GM21390 (cell line): Measurements from ENCODE around the gene SPTBN5.

Experiments
- ATAC-seq: cut with Tn5 transposase; IDR thresholded peaks from one replicate; pipeline ENCODE4 v1.9.1; 2021; ENCODE audit not compliant: unreplicated experiment

SPTBN5 gene

DNA sequence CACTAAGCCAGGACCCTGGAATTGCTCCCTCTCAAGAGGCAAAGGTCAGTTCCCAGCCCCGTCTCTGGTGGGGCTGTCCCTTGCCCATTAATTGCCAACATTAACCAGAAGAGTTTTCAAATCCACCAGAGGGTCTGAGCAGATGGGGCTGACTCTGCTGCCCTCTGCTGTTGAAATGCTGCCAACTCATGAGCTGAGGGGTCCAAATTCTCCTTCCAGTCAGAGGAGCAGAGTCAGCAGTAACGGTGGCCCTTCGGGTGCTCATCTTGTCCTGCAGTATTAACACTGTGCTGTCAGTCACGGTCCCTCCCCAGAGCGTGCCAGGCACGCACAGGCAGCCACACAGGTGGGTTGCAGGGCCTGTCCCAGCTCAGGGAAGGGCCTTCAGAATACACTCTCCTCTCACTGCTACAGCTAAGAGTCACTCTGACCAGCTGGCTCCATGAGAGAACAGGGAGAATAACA is 10.7 kb upstream of the SPTBN5 start:
- no peak for ATAC-seq

GRCh38 chr15:41903782-41904181 is 9.9 kb upstream of the SPTBN5 start:
- no peak for ATAC-seq

GRCh38 chr15:41901431-41901830 is 7.6 kb upstream of the SPTBN5 start:
- ATAC-seq: no peak

GRCh38 chr15:41900526-41901380 is 6.9 kb upstream of the SPTBN5 start:
- no peak for ATAC-seq

DNA sequence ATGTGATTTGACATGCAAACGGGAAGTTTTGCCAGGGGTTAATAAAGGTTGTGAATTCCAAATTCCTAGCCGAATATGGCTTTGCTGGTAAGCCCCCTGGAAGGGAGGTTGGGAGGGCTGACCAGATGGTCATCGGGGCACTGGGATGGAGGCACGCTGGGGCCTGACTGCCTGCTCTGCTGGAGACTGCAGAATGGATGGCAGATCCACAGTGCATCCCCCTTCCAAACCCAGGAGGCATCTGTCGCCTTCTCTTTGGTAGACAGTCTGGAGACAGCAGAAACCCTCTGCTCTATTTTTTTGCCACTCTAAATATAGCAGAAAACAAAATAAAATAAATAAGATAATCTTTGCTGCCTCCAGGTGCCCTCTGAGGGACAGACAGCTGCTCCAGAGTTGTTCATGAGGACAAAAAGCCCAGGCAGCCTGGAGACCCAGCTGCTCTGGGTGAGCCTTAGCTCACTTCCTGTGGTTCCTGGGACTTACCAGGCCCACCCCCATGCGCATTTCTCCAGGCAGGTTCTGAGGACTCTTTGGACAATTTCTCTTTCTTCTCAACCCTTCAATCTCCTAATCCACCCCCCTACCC is 6.1 kb upstream of the SPTBN5 start:
- no peak for ATAC-seq

GRCh38 chr15:41897363-41897799 is 3.5 kb upstream of the SPTBN5 start:
- no peak for ATAC-seq

- ATAC-seq: no peak
These were observed 2.7 kb upstream of the SPTBN5 start for GRCh38 chr15:41896566-41896965.

DNA sequence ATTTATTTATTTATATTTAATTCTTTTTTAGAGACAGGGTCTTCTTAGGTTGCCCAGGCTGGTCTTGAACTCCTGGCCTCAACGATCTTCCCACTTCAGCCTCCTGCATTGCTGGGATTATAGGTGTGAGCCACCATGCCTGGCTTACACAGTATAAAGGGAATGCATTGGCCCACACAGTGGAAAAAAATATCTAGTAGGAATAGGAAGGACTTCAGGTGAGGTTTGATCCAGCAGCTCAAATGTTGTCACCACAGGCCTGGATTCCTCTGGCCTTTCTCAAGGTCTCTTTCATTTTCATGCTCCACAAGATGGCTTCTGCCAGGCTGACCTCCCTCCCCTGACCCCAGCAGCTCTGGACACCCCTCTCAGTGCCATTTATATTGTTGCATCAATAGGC is 2.1 kb upstream of the SPTBN5 start:
- ATAC-seq: no peak

DNA sequence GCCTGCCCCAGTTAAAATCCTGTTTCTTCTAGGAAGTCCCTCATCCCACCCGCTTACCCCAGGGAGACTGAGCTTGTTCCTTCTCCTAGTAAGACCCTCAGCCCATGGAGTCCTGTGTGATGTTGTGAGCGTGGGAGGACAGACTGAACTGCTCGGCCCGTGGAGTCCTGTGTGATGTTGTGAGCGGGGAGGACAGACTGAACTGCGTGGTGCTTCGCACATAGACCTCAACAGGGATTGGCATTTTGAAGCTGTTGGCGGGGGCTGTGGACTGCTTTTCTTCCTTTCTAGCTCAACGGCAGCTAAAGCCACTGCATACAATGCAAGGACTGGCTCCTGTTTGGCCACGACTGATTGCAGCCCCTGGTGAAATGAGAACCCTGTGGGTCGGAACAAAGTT is 1.6 kb upstream of the SPTBN5 start:
- no peak for ATAC-seq

DNA sequence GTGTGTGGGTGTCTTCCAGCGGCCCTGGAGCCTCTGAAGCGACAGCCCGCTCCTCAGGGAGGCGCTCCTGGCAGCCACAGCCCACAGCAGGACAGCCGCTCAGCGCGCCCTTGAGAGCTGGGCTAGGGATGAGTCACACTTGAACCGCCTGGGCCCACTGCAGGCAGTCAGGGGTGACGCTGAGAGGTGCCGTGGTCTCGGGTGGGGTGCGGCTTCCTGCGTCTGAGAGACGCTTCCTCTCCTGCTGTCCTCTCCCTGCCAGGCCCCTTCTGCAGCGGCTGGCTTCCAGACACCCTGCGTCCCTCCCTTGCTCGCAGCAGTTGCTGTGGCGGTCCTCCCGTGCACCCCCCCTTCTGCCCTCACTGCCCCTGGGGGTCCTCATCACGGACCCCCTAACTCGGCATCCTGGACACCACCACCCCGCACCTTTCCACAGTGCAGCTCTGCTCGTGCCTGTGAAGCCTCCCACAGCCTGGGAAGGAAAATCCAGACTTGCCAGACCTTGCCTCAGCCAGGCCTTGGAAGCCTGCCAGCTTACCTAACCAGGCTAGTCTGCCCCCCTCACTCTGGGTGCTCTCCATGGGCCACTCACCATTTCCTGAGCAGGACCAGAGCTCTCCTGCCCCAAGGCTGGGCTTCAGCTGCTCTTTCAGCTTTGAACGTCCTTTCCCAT is 1.1 kb upstream of the SPTBN5 start:
- peak; percentile 88 for ATAC-seq

DNA sequence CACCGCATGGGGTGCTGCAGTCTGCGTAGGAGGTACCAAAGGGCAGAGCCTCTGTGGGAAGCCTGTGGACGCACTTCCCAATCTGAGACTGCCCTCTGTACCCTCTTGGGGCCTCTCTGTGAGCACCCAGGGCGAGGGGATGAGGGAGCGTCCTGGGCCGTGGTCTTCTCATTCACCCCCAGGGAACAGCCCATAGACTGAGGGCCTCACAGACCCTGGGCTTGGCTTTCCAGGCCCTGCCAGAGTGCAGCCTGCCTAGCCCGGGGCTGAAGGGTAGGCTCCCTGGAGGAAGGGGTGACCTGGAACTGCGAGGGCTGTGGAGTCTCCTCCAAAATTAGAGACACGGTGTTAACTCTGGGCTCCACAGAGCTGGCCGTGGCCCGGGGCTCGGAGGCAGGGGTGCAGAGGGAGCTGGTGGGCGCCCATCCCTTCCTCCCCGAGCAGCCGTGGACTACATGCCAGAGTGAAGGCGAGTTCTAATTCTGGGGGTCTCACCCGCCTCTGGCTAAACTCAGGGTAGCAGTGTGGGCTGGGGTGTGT is 468 bp upstream of the SPTBN5 start:
- no peak for ATAC-seq

DNA sequence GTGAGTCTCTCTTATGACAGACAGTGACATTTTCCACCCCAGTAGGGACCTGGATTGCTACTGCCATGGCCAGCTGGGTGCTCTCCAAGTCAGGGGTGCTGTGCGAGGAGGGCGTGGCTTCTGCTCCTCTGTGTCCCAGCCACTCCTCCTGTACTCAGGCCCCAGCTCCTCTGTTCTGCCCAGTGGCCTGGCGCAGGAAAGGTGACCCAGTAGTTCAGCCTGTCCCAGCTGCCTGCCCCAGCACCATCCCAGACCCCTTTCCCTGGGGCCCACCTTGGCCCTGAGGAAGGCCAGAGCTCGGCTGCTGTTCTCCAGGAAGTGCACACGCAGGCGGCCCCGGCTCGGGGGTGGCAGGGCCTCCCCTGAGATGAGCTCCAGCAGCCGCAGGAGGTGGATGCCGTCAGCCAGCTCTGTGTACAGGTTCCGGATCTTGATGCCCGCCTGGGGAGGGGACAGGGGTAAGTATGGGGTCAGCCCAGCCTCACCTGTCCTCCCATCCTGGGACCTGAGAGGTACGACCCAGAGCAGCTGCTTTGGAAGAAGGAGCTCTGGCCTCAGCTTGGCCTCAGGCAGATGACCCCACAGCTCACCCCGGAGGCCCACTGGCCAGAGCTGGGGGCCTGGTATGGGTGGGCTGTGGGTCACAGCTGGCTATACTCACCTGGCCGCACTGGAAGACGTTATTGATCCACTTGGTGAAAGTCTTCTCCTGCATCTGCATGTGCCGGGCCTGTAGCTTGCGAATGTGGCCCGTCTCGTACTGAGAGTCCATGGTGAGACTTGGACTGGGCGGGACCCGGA is 1.0 kb downstream of the SPTBN5 start:
- no peak for ATAC-seq

GRCh38 chr15:41891946-41892345 is 1.9 kb downstream of the SPTBN5 start:
- ATAC-seq: no peak

DNA sequence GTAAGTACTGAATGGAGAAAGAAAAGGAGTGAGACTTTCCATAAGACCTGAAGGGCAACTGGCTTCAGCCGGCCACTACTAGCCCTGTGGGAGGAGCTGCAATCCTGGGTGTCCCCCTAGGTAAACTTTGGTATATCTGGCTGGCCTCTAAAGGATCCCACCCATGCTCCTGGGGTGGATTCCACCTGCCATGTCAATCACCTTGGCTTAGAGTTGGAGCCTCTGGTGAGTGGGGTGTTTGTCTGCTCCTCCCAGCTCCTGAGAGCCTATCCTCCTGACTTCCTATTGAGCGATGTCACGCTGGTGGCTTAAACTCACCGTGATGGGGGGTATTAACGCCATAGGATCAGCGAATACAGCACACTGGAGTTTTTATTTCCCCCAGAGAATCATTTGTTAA is 2.6 kb downstream of the SPTBN5 start:
- no peak for ATAC-seq

- ATAC-seq: no peak
These were observed 3.7 kb downstream of the SPTBN5 start for GRCh38 chr15:41890050-41890690.

DNA sequence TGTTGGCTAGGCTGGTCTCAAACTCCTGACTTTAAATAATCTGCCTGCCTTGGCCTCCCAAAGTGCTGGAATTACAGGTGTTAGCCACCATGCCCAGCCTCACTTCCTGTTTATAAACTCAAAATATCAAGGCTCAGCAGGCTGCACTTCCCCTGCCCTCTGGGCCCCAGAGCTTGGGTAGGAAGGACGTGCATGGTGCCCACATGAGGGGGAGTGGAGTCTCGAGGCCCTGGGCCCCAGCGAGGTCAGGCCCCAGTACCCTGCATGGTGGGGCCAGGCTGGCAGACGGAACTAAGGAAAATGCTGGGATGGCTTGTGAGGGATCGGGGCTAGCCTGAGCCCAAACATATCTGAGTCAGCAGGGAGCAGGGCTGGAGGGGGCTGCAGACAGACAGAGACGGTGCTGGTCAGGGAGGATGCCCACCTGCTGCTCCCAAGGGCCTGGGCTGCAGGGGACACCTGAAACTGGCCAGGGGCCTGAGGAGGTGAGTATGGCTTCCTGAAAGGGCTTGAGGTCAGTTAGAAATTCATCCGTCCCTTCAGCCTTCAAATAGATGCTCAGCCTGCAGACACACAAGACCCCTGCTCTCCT is 5.1 kb downstream of the SPTBN5 start:
- ATAC-seq: no peak

- ATAC-seq: no peak
These were observed 6.0 kb downstream of the SPTBN5 start for GRCh38 chr15:41887893-41888292.

GRCh38 chr15:41887161-41887560 is 6.7 kb downstream of the SPTBN5 start:
- ATAC-seq: no peak

DNA sequence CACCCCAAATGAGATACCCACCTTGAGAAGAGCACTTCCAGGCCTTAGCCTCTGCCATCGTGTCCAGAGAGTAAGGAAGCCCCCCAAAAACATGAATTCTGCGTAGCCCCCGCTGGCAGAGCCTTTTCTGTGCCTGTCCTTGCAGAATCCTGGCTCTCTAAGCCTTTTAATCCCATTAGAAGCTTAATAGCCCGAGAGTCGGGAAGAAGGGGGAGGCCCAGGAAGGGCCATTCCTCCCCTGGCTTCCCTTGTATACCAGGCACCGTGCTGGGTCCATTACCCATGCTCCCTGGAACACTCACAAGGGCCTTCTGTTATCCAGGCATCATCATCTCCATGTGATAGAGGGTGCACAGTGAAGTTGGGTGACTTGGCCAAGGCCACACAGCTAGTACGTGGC is 7.1 kb downstream of the SPTBN5 start:
- ATAC-seq: no peak

DNA sequence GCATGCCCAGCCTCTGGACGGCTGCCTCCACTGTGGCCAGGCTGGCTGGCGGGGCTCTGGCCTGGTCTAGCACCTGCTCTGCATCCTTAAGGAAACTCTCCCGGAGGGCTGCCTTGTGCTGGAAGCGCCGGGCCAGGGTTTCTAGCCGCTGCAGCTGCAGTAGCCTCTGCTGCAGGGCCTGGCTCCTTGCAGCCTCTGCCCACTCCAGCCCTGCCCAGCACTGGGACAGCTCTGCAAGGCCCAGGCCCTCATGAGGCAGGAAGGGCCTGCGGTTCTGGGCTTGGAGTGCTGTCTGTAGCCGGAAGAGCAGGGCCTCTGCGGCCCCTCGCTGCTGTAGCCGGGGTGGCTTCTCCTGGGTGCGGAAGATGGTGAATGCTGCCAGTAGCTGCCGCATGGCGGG is 8.0 kb downstream of the SPTBN5 start:
- no peak for ATAC-seq
